Endodermal cell (in vitro differentiated cells): ENCODE measurements around the gene ATP4B. TPM values are rescaled to one million over a fixed set of nuclear protein-coding genes. Genes with fewer than 3 reads are reported as not detected.

Source experiments
- DNase-seq: peaks from one replicate; pipeline ENCODE4 v3.0.0-alpha.2; 2017
- H3K27ac ChIP-seq: 2 replicates; pipeline ENCODE4 v1.5.1; 2013; ENCODE audit warnings: mild to moderate bottlenecking, low read depth, low read length, moderate library complexity
- H3K27me3 ChIP-seq: 2 replicates; pipeline ENCODE4 v1.6.1; 2013; ENCODE audit warnings: mild to moderate bottlenecking, low read length, moderate library complexity; ENCODE audit not compliant: insufficient read depth, control insufficient read depth, poor library complexity, severe bottlenecking
- H3K36me3 ChIP-seq: 2 replicates; pipeline ENCODE4 v1.7.0; 2013; ENCODE audit warnings: mild to moderate bottlenecking, low read length, moderate library complexity; ENCODE audit not compliant: control insufficient read depth, insufficient read depth
- H3K4me1 ChIP-seq: one replicate; pipeline ENCODE4 v1.7.0; 2013; ENCODE audit warnings: low read length; ENCODE audit not compliant: control insufficient read depth, insufficient read depth
- H3K4me3 ChIP-seq: 2 replicates; pipeline ENCODE4 v1.5.1; 2013; ENCODE audit warnings: mild to moderate bottlenecking, low read length, moderate library complexity
- H3K9ac ChIP-seq: 2 replicates; pipeline ENCODE4 v1.6.1; 2013; ENCODE audit warnings: mild to moderate bottlenecking, low read length, moderate library complexity; ENCODE audit not compliant: poor library complexity, severe bottlenecking; ENCODE audit errors: extremely low read depth
- H3K9me3 ChIP-seq: 2 replicates; pipeline ENCODE4 v1.6.1; 2013; ENCODE audit warnings: mild to moderate bottlenecking, low read length, moderate library complexity; ENCODE audit not compliant: control insufficient read depth
- H3K27ac Mint-ChIP-seq: 2 replicates; pipeline ENCODE4 v1.8.0; 2020; ENCODE audit warnings: mixed read lengths
- H3K27me3 Mint-ChIP-seq: 2 replicates; pipeline ENCODE4 v1.8.0; 2021; ENCODE audit warnings: mild to moderate bottlenecking, mixed read lengths; ENCODE audit not compliant: insufficient read depth
- H3K36me3 Mint-ChIP-seq: 2 replicates; pipeline ENCODE4 v1.8.0; 2020; ENCODE audit warnings: low read depth, mixed read lengths
- H3K4me1 Mint-ChIP-seq: 2 replicates; pipeline ENCODE4 v1.8.0; 2020; ENCODE audit warnings: mixed read lengths
- H3K4me3 Mint-ChIP-seq: 2 replicates; pipeline ENCODE4 v1.8.0; 2020; ENCODE audit warnings: mild to moderate bottlenecking, moderate library complexity, mixed read lengths
- H3K9me3 Mint-ChIP-seq: 2 replicates; pipeline ENCODE4 v1.8.0; 2020; ENCODE audit warnings: mild to moderate bottlenecking, mixed read lengths
- CTCF ChIP-seq: fragments of 200-600 bp; sonication (generic); conservative IDR thresholded peaks from 2 replicates; pipeline ENCODE4 v1.5.0; 2021; ENCODE audit warnings: antibody characterized with exemption, mild to moderate bottlenecking
- WGBS, 2 experiments: methylation state at CpG; one replicate each; pipeline versions ENCODE4 v1.1.5 to v1.1.7; 2013; ENCODE audit warnings: missing lambda C conversion rate in 2 of 2, mixed read lengths in 1 of 2; ENCODE audit not compliant: insufficient coverage in 1 of 2, insufficient read length in 1 of 2; 5-methylcytosine and 5-hydroxymethylcytosine counted together
- total RNA-seq, 2 donors: library from RNA; stranded (reverse); fragmentation: NEBNext Ultra II Directional in 1 of 2; extraction: Animal tissue kit (Norgen Biotek cat#: 25700) in 1 of 2; gene quantifications; 2 replicates in 1 of 2; 3 replicates in 1 of 2; pipeline ENCODE4 v1.2.1, GENCODE V29; 2021

The ATP4B gene
- total RNA-seq, 2 donors from 2014 or later, result not detected

GRCh38 chr13:113644800-113645199 is 13.2 kb downstream of the ATP4B start:
- no peak overlapping the region for H3K9ac ChIP-seq
- DNase-seq, result no peak
- Mint-ChIP-seq H3K9me3 (peaks cover 48% of the 10 kb centered on the region), H3K4me1 (no peaks in the 10 kb centered on the region), H3K4me3 (no peak overlapping the region), H3K36me3 (peaks cover 63% of the 10 kb centered on the region), H3K27ac (no peak overlapping the region), H3K27me3 (no peaks in the 10 kb centered on the region)
- TF ChIP-seq CTCF, result no peak
- H3K4me1 ChIP-seq, result no peaks in the 10 kb centered on the region
- H3K27me3 ChIP-seq, result no peaks in the 10 kb centered on the region
- H3K36me3 ChIP-seq, result peaks cover 37% of the 10 kb centered on the region
- peaks cover 54% of the 10 kb centered on the region for H3K9me3 ChIP-seq
- WGBS, 2 experiments, result 100% methylated on average over 1 of the region's 1 CpG
- H3K4me3 ChIP-seq, result no peak overlapping the region
- no peak overlapping the region for H3K27ac ChIP-seq

DNA sequence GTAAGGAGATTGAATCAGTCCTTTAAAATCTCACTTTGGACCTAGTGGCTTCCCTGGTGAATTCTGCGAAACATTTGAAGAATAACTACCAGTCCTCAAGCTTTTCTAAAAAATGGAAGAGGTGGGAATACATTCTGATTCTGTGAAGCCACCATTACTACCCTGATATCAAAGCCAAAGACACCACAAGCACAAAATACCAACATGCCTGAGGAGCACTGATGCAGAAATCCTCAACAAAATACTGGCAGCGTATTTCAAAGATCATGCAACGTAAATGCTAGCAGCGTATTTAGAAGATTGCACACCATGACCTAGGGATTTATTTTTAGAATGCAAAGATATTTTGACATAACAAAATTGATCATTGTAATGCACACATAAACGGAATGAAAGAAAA is 14.4 kb downstream of the ATP4B start:
- Histone ChIP-seq H3K27ac (no peak overlapping the region), H3K4me3 (no peak overlapping the region), H3K9ac (no peak overlapping the region), H3K4me1 (no peaks in the 10 kb centered on the region), H3K9me3 (peaks cover 63% of the 10 kb centered on the region), H3K36me3 (peaks cover 48% of the 10 kb centered on the region), H3K27me3 (no peaks in the 10 kb centered on the region)
- Mint-ChIP-seq H3K4me1 (no peaks in the 10 kb centered on the region), H3K9me3 (peaks cover 50% of the 10 kb centered on the region), H3K4me3 (no peak overlapping the region), H3K27me3 (no peaks in the 10 kb centered on the region), H3K36me3 (peaks cover 67% of the 10 kb centered on the region), H3K27ac (no peak overlapping the region)
- no peak for DNase-seq
- no peak for TF ChIP-seq CTCF
- WGBS, 2 experiments, result 89 to 95% methylated on average over 3 to 4 of the region's 5 CpGs

DNA sequence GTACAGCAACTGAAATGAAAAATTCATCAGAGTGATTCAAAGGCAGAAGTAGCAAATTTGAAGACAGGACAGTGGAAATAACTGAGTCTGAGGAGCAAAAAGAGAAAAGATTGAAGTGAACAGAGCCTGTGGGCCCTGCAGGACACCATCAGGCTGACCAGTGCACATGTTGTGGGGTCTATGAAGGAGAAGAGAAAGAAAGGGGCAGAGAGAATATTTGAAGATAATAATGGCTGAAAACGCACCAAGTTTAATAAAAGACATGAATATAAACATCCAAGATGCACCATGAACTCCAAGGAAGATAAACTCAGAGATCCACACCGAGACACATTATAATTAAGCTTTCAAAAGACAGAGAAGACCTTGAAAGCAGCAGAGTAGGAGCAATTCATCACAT is 15.4 kb downstream of the ATP4B start:
- Histone ChIP-seq H3K36me3 (peaks cover 58% of the 10 kb centered on the region), H3K4me1 (no peaks in the 10 kb centered on the region), H3K9me3 (peaks cover 63% of the 10 kb centered on the region), H3K27me3 (no peaks in the 10 kb centered on the region), H3K27ac (no peak overlapping the region), H3K9ac (no peak overlapping the region), H3K4me3 (no peak overlapping the region)
- Mint-ChIP-seq H3K4me1 (no peaks in the 10 kb centered on the region), H3K27me3 (no peaks in the 10 kb centered on the region), H3K9me3 (peaks cover 50% of the 10 kb centered on the region), H3K36me3 (peaks cover 70% of the 10 kb centered on the region), H3K27ac (no peak overlapping the region), H3K4me3 (no peak overlapping the region)
- no peak for TF ChIP-seq CTCF
- DNase-seq, result no peak
- 90 to 100% methylated on average over 1 to 2 of the region's 2 CpGs for WGBS, 2 experiments
